Fibroblast of lung (primary cell): ENCODE results near the gene WRAP53. TPM values are rescaled to one million over a fixed set of nuclear protein-coding genes. Genes with fewer than 3 reads are reported as not detected.

Source experiments
- DNase-seq, 2 donors: peaks; one replicate each; pipeline versions ENCODE4 v3.0.0 to v3.0.0-alpha.2; 2010; ENCODE audit warnings: low read depth in 2 of 2
- H2AFZ ChIP-seq: 2 replicates; pipeline ENCODE4 v1.5.1; 2012; ENCODE audit warnings: low read length, control low read depth, inconsistent platforms
- H3K27ac ChIP-seq: 2 replicates; pipeline ENCODE4 v1.5.1; 2011; ENCODE audit warnings: low read length, control low read depth; ENCODE audit not compliant: insufficient read depth
- H3K27me3 ChIP-seq: 2 replicates; pipeline ENCODE4 v1.5.1; 2011; ENCODE audit warnings: mild to moderate bottlenecking, low read length; ENCODE audit not compliant: control insufficient read depth, insufficient read depth
- H3K36me3 ChIP-seq: 2 replicates; pipeline ENCODE4 v1.5.1; 2011; ENCODE audit warnings: low read length; ENCODE audit not compliant: control insufficient read depth, insufficient read depth
- H3K4me1 ChIP-seq: 2 replicates; pipeline ENCODE4 v1.5.1; 2011; ENCODE audit warnings: low read length; ENCODE audit not compliant: control insufficient read depth, insufficient read depth; ENCODE audit errors: extremely low read depth
- H3K4me2 ChIP-seq: 2 replicates; pipeline ENCODE4 v1.5.1; 2011; ENCODE audit warnings: low read length, control low read depth; ENCODE audit not compliant: insufficient read depth; ENCODE audit errors: extremely low read depth
- H3K4me3 ChIP-seq, 4 experiments: fragments of 200-600 bp in 1 of 4; sonication (generic) in 1 of 4; replicated peaks in 1 of 4; 2 replicates each; pipeline ENCODE4 v1.5.1; 2011 to 2016; ENCODE audit warnings: low read length in 4 of 4, low read depth in 3 of 4, mild to moderate bottlenecking in 3 of 4, control low read depth in 2 of 4, inconsistent platforms in 1 of 4, mixed read lengths in 1 of 4; ENCODE audit not compliant: insufficient read depth in 1 of 4; ENCODE audit errors: control extremely low read depth in 1 of 4
- H3K79me2 ChIP-seq: 2 replicates; pipeline ENCODE4 v1.5.1; 2012; ENCODE audit warnings: mild to moderate bottlenecking, low read length, inconsistent platforms; ENCODE audit not compliant: control insufficient read depth, insufficient read depth
- H3K9ac ChIP-seq: 2 replicates; pipeline ENCODE4 v1.5.1; 2011; ENCODE audit warnings: mild to moderate bottlenecking, low read length, control low read depth; ENCODE audit not compliant: insufficient read depth
- H3K9me3 ChIP-seq: 2 replicates; pipeline ENCODE4 v1.5.1; 2012; ENCODE audit warnings: low read depth, low read length; ENCODE audit not compliant: control insufficient read depth, insufficient read depth
- H4K20me1 ChIP-seq: 2 replicates; pipeline ENCODE4 v1.5.1; 2011; ENCODE audit warnings: low read length; ENCODE audit not compliant: control insufficient read depth, insufficient read depth; ENCODE audit errors: extremely low read depth
- CTCF ChIP-seq, 2 donors: IDR thresholded peaks in 1 of 2; conservative IDR thresholded peaks in 1 of 2; 1 replicate in 1 of 2; 2 replicates in 1 of 2; pipeline ENCODE4 v1.5.1; 2011 to 2012; ENCODE audit warnings: low read length in 2 of 2, control low read depth in 1 of 2, inconsistent platforms in 1 of 2, low read depth in 1 of 2, mild to moderate bottlenecking in 1 of 2
- EZH2 ChIP-seq: IDR thresholded peaks from 2 replicates; pipeline ENCODE4 v1.5.1; 2012; ENCODE audit warnings: low read length, control low read depth, mild to moderate bottlenecking; ENCODE audit errors: missing control alignments
- polyA plus RNA-seq, 2 donors: library from polyadenylated mRNA; depleted of rRNA in 1 of 2; stranded (reverse) in 1 of 2; unstranded in 1 of 2; fragments of >200 nt; gene quantifications; 2 replicates each; pipeline ENCODE4 v1.2.1, GENCODE V29; 2011 to 2012; ENCODE audit warnings: missing spikeins in 1 of 2
- total RNA-seq: library from RNA; depleted of rRNA; stranded (reverse); fragments of >200 nt; gene quantifications from 2 replicates; pipeline ENCODE4 v1.2.1, GENCODE V29; 2014

WRAP53 gene
- total and polyA plus RNA-seq, 2 donors (not counting 1 experiment from before 2014, with no cell fraction given): 3.0 to 3.1 TPM

- Histone ChIP-seq H3K4me1 (peaks cover 4% of the 10 kb centered on the region), H3K9ac (no peak overlapping the region), H3K4me2 (no peak overlapping the region), H3K27ac (no peak overlapping the region), H3K79me2 (no peaks in the 10 kb centered on the region), H3K4me3 (peak overlapping the region in 1 of 4 experiments; percentile 63), H3K9me3 (no peaks in the 10 kb centered on the region), H2AFZ (no peak overlapping the region), H3K27me3 (peaks cover 25% of the 10 kb centered on the region), H4K20me1 (no peaks in the 10 kb centered on the region), H3K36me3 (peaks cover 2% of the 10 kb centered on the region)
- TF ChIP-seq CTCF (conservative IDR thresholded peaks at IDR 0.05 in 1 of 2, IDR thresholded peaks at IDR 0.05 in 1 of 2; ENCODE audit: low read depth in 1 of 2, low read length in 2 of 2): no peak
- peak; percentile 92 for TF ChIP-seq EZH2
- DNase-seq: no peak
Measured at GRCh38 chr17:7705269-7706255, 17.3 kb downstream of the WRAP53 start.

- TF ChIP-seq EZH2: no peak
- TF ChIP-seq CTCF (conservative IDR thresholded peaks at IDR 0.05 in 1 of 2, IDR thresholded peaks at IDR 0.05 in 1 of 2; ENCODE audit: low read depth in 1 of 2, low read length in 2 of 2): no peak
- H3K27me3 ChIP-seq: peaks cover 29% of the 10 kb centered on the region
Measured at GRCh38 chr17:7706631-7707354, 18.5 kb downstream of the WRAP53 start.

GRCh38 chr17:7707446-7707845 lies 19.2 kb downstream of the WRAP53 start:
- H3K27ac ChIP-seq: no peak overlapping the region
- no peak for DNase-seq
- H3K9ac ChIP-seq: no peak overlapping the region
- H3K27me3 ChIP-seq: peaks cover 35% of the 10 kb centered on the region
- H2AFZ ChIP-seq: no peak overlapping the region
- peaks cover 4% of the 10 kb centered on the region for H3K4me1 ChIP-seq
- no peaks in the 10 kb centered on the region for H4K20me1 ChIP-seq
- H3K4me2 ChIP-seq: no peak overlapping the region
- TF ChIP-seq CTCF (conservative IDR thresholded peaks at IDR 0.05 in 1 of 2, IDR thresholded peaks at IDR 0.05 in 1 of 2; ENCODE audit: low read depth in 1 of 2, low read length in 2 of 2): no peak
- no peak for TF ChIP-seq EZH2
- H3K4me3 ChIP-seq: no peak overlapping the region
- H3K36me3 ChIP-seq: no peaks in the 10 kb centered on the region
- no peaks in the 10 kb centered on the region for H3K79me2 ChIP-seq
- H3K9me3 ChIP-seq: no peaks in the 10 kb centered on the region

More at GRCh38 chr17:7706631-7707354, 18.5 kb downstream of the WRAP53 start:
- H2AFZ ChIP-seq: no peak overlapping the region
- H3K4me1 ChIP-seq: peaks cover 4% of the 10 kb centered on the region
- no peaks in the 10 kb centered on the region for H3K79me2 ChIP-seq
- no peaks in the 10 kb centered on the region for H3K9me3 ChIP-seq
- H3K9ac ChIP-seq: no peak overlapping the region
- DNase-seq: no peak
- no peak overlapping the region for H3K4me2 ChIP-seq
- no peak overlapping the region for H3K27ac ChIP-seq
- no peaks in the 10 kb centered on the region for H3K36me3 ChIP-seq
- H3K4me3 ChIP-seq: no peak overlapping the region
- H4K20me1 ChIP-seq: no peaks in the 10 kb centered on the region
